Ovary (tissue), 9 donors: Measurements from ENCODE around the gene LPCAT3. TPM values are rescaled to one million over a fixed set of nuclear protein-coding genes. Genes with fewer than 3 reads are reported as not detected.

ENCODE experiments used
- DNase-seq, 5 donors: peaks; one replicate each; pipeline ENCODE4 v3.0.0-alpha.2; 2019 to 2020
- H3K27ac ChIP-seq, 2 donors: fragments of 200-600 bp; one replicate each; pipeline versions ENCODE4 v1.5.1 to v1.8.0; 2019 to 2022
- H3K27me3 ChIP-seq: fragments of 200-600 bp; one replicate; pipeline ENCODE4 v1.8.0; 2022
- H3K36me3 ChIP-seq: fragments of 200-600 bp; sonication (generic); one replicate; pipeline ENCODE4 v1.5.1; 2019
- H3K4me1 ChIP-seq: one replicate; pipeline ENCODE4 v1.8.1; 2013; ENCODE audit warnings: mild to moderate bottlenecking, moderate library complexity; ENCODE audit not compliant: insufficient read depth
- H3K4me3 ChIP-seq: fragments of 200-600 bp; sonication (generic); one replicate; pipeline ENCODE4 v1.5.1; 2017
- H3K9me3 ChIP-seq, 2 donors: fragments of 200-600 bp in 1 of 2; sonication (generic) in 1 of 2; one replicate each; pipeline versions ENCODE4 v1.5.1 to v1.8.1; 2013 to 2019; ENCODE audit warnings: mild to moderate bottlenecking in 1 of 2, moderate library complexity in 1 of 2
- EP300 ChIP-seq: sonication (generic); formaldehyde crosslinking; IDR thresholded peaks from one replicate; pipeline ENCODE4 v1.6.1; 2017; ENCODE audit warnings: antibody characterized with exemption
- POLR2A ChIP-seq: fragments of 450-650 bp; IDR thresholded peaks from one replicate; pipeline ENCODE4 v1.6.1; 2017; ENCODE audit warnings: antibody characterized with exemption, mild to moderate bottlenecking, moderate library complexity
- WGBS, 3 donors: extraction: QIAGEN DNeasy Blood & Tissue Kit in 1 of 3; methylation state at CpG; one replicate each; pipeline versions ENCODE4 v1.1.5 to v1.1.7; 2013 to 2017; 5-methylcytosine and 5-hydroxymethylcytosine counted together
- intact Hi-C, 4 donors: fragments of 100-400 bp; cut with DNase I; formaldehyde crosslinking; loops; one replicate each; pipeline versions ENCODE4 v1.11.0 to v1.15.1; 2022 to 2023
- polyA plus RNA-seq, 2 donors: library from polyadenylated mRNA; stranded (reverse); fragments of 200-250 nt in 1 of 2; fragments of 350-450 nt in 1 of 2; fragmentation: Illumina TruSeq in 1 of 2; extraction: RNeasy Lipid Tissue Mini Kit (QIAGEN cat#74804) in 1 of 2; gene quantifications; one replicate each; pipeline ENCODE4 v1.2.3, GENCODE V29; 2013 to 2014
- total RNA-seq, 7 donors: library from RNA; depleted of rRNA in 2 of 7; stranded (reverse); fragments of >200 nt in 2 of 7; fragmentation: NEBNext Ultra II Directional in 3 of 7; extraction: Animal tissue kit (Norgen Biotek cat#: 25700) in 3 of 7; gene quantifications; one replicate each; pipeline versions ENCODE4 v1.1.0 to v1.2.4, GENCODE V29; 2016 to 2023
- TF ChIP-seq, protein P1 (sequence below), 3 donors: fragments of 450-650 bp in 2 of 3; fragments of 200-600 bp in 1 of 3; IDR thresholded peaks; one replicate each; pipeline versions ENCODE4 v1.5.1 to v1.8.0; 2016 to 2022; ENCODE audit warnings: antibody characterized with exemption in 3 of 3, mild to moderate bottlenecking in 1 of 3
- donor health status: DM: no; HTN: no; CAD: no; lungs with moderate emphysema.
- donor health status: DM: no; HTN: no; CAD: no.
- donor health status: Bipolar disorder and iron deficiency.
- donor health status: DM: yes; HTN: yes; CAD: no.
- donor health status: DM: no; HTN: no; CAD: no.
- donor health status: DM: yes; HTN: yes; CAD: no.

Gene LPCAT3
- total and polyA plus RNA-seq, 9 donors, result 15.5 to 51.2 (median 39.5) TPM

DNA sequence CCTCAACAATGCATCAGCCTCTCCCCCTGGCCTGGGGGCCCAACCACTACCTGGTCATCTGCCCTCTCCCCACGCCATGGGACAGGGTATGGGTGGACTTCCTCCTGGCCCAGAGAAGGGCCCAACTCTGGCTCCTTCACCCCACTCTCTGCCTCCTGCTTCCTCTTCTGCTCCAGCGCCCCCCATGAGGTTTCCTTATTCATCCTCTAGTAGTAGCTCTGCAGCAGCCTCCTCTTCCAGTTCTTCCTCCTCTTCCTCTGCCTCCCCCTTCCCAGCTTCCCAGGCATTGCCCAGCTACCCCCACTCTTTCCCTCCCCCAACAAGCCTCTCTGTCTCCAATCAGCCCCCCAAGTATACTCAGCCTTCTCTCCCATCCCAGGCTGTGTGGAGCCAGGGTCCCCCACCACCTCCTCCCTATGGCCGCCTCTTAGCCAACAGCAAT, 82.1 kb downstream of the LPCAT3 start:
- peak in 1 of 5 donors; percentile 58 for DNase-seq
- H3K4me1 ChIP-seq, result peaks cover 14% of the 10 kb centered on the region
- intact Hi-C loops, result no loop called here
- no peaks in the 10 kb centered on the region for H3K36me3 ChIP-seq
- TF ChIP-seq, protein P1, sequence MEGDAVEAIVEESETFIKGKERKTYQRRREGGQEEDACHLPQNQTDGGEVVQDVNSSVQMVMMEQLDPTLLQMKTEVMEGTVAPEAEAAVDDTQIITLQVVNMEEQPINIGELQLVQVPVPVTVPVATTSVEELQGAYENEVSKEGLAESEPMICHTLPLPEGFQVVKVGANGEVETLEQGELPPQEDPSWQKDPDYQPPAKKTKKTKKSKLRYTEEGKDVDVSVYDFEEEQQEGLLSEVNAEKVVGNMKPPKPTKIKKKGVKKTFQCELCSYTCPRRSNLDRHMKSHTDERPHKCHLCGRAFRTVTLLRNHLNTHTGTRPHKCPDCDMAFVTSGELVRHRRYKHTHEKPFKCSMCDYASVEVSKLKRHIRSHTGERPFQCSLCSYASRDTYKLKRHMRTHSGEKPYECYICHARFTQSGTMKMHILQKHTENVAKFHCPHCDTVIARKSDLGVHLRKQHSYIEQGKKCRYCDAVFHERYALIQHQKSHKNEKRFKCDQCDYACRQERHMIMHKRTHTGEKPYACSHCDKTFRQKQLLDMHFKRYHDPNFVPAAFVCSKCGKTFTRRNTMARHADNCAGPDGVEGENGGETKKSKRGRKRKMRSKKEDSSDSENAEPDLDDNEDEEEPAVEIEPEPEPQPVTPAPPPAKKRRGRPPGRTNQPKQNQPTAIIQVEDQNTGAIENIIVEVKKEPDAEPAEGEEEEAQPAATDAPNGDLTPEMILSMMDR (IDR thresholded peaks at IDR 0.05), result no peak
- TF ChIP-seq POLR2A, result no peak
- TF ChIP-seq EP300, result no peak
- no peak overlapping the region for H3K4me3 ChIP-seq
- H3K27ac ChIP-seq, result no peak overlapping the region
- WGBS, 3 donors, result 87 to 90% (median 89%) methylated on average over 3 of the region's 3 CpGs
- H3K27me3 ChIP-seq, result no peaks in the 10 kb centered on the region
- H3K9me3 ChIP-seq, result no peaks in the 10 kb centered on the region

DNA sequence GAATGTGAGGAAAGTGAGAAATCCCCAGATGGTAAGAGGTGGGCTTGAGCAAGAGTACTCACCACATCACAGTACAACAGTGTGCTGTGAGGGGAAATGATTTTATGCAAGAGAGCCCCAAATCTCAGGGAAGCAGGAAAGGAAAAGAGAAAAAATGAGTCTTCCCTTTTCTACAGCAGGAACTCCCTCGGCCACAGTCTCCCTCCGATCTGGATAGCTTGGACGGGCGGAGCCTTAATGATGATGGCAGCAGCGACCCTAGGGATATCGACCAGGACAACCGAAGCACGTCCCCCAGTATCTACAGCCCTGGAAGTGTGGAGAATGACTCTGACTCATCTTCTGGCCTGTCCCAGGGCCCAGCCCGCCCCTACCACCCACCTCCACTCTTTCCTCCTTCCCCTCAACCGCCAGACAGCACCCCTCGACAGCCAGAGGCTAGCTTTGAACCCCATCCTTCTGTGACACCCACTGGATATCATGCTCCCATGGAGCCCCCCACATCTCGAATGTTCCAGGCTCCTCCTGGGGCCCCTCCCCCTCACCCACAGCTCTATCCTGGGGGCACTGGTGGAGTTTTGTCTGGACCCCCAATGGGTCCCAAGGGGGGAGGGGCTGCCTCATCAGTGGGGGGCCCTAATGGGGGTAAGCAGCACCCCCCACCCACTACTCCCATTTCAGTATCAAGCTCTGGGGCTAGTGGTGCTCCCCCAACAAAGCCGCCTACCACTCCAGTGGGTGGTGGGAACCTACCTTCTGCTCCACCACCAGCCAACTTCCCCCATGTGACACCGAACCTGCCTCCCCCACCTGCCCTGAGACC, 82.7 kb downstream of the LPCAT3 start:
- no peaks in the 10 kb centered on the region for H3K36me3 ChIP-seq

DNA sequence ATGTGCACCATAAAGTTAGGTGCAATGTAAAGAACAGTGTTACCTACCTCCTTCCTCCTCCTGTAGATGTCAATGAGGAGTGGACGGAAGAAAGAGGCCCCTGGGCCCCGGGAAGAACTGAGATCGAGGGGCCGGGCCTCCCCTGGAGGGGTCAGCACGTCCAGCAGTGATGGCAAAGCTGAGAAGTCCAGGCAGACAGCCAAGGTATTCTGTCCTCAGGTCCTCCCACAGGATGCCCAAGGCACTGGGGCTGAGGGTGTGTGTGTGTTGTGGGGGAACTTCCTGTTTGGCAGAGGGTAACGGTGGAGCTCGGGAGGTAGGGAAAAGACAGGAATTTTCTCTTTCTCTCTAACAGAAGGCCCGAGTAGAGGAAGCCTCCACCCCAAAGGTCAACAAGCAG, 84.2 kb downstream of the LPCAT3 start:
- no peak overlapping the region for H3K4me3 ChIP-seq

More for the DNA sequence above, 82.7 kb downstream of the LPCAT3 start:
- DNase-seq, result peak in 3 of 5 donors; percentile 28 to 62 (median 56)
- Histone ChIP-seq H3K27me3 (no peaks in the 10 kb centered on the region), H3K4me3 (no peak overlapping the region), H3K27ac (no peak overlapping the region), H3K9me3 (no peaks in the 10 kb centered on the region), H3K4me1 (peaks cover 17% of the 10 kb centered on the region)
- 50 to 56% (median 53%) methylated on average over 14 of the region's 14 CpGs for WGBS, 3 donors
- intact Hi-C loops, result no loop called here
- TF ChIP-seq POLR2A, result no peak
- TF ChIP-seq EP300, result no peak
- TF ChIP-seq, protein P1 (IDR thresholded peaks at IDR 0.05), result no peak

DNA sequence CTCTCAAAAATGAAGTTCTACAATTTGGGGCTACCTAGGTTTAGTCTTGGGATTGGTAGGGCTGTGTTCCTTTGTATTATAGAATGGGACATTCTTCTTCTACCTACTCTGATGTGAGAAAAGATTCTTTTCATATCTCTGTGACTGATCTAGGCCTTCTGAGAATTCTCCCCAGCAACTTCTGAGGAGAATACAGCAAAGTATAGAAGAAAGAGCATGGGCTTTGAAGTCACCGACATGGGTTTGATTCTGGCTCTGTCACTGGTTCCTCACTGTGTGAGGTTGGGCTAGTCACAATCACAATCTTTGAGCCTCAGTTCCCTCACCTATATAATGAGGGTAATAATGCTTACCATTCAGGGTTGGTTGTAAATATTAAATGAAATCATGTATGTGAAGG, 85.5 kb downstream of the LPCAT3 start:
- no peak overlapping the region for H3K4me3 ChIP-seq
- no peak for DNase-seq
- H3K36me3 ChIP-seq, result no peaks in the 10 kb centered on the region
- TF ChIP-seq, protein P1 (IDR thresholded peaks at IDR 0.05), result no peak
- no peak for TF ChIP-seq EP300
- TF ChIP-seq POLR2A, result no peak
- H3K4me1 ChIP-seq, result peaks cover 12% of the 10 kb centered on the region
- H3K9me3 ChIP-seq, result no peaks in the 10 kb centered on the region
- H3K27ac ChIP-seq, result no peak overlapping the region
- intact Hi-C loops, result no loop called here
- no peaks in the 10 kb centered on the region for H3K27me3 ChIP-seq
- WGBS, 3 donors, result 44 to 55% (median 49%) methylated on average over 1 of the region's 1 CpG

More for the DNA sequence above, 84.2 kb downstream of the LPCAT3 start:
- H3K9me3 ChIP-seq, result no peaks in the 10 kb centered on the region
- no peaks in the 10 kb centered on the region for H3K27me3 ChIP-seq
- peak in 3 of 5 donors; percentile 54 to 61 (median 58) for DNase-seq
- TF ChIP-seq EP300 (no peak), POLR2A (no peak)
- TF ChIP-seq, protein P1 (IDR thresholded peaks at IDR 0.05), result no peak
- H3K27ac ChIP-seq, result peak overlapping the region in 1 of 2 donors; percentile 13
- intact Hi-C loops, result no loop called here
- WGBS, 3 donors, result 7 to 10% (median 8%) methylated on average over 8 of the region's 8 CpGs
- no peaks in the 10 kb centered on the region for H3K36me3 ChIP-seq
- peaks cover 21% of the 10 kb centered on the region for H3K4me1 ChIP-seq
